Small intestine (tissue), 7 donors: Measurements from ENCODE around the gene ANGPTL1. TPM values are rescaled to one million over a fixed set of nuclear protein-coding genes. Genes with fewer than 3 reads are reported as not detected.
"Not testable (repeated sequence)": the region's sequence is repeated elsewhere in the genome, so short reads cannot be mapped to it uniquely, and the experiment has no call there.

Experiments used
- DNase-seq, 2 donors: peaks; one replicate each; pipeline versions ENCODE4 v3.0.0 to v3.0.0-alpha.2; 2013
- FAIRE-seq: peaks from 2 replicates; lab custom pipeline; 2012; peaks lifted over from hg19 to GRCh38; lab: Jason Lieb, UNC
- H3K27ac ChIP-seq, 3 donors: one replicate each; pipeline ENCODE4 v1.5.1; 2013; ENCODE audit warnings: low read length in 2 of 3, mild to moderate bottlenecking in 2 of 3, control low read depth in 1 of 3, inconsistent platforms in 1 of 3, low read depth in 1 of 3, moderate library complexity in 1 of 3
- H3K27me3 ChIP-seq, 3 donors: one replicate each; pipeline ENCODE4 v1.6.1; 2013; ENCODE audit warnings: low read length in 3 of 3, inconsistent platforms in 1 of 3; ENCODE audit not compliant: control insufficient read depth in 3 of 3, insufficient read depth in 3 of 3
- H3K36me3 ChIP-seq, 3 donors: one replicate each; pipeline ENCODE4 v1.6.1; 2013; ENCODE audit warnings: low read length in 3 of 3, inconsistent platforms in 1 of 3, low read depth in 1 of 3, mild to moderate bottlenecking in 1 of 3, moderate library complexity in 1 of 3; ENCODE audit not compliant: control insufficient read depth in 3 of 3, insufficient read depth in 2 of 3
- H3K4me1 ChIP-seq, 3 donors: one replicate each; pipeline ENCODE4 v1.6.1; 2013; ENCODE audit warnings: low read length in 2 of 3, inconsistent platforms in 1 of 3, low read depth in 1 of 3, mild to moderate bottlenecking in 1 of 3, moderate library complexity in 1 of 3; ENCODE audit not compliant: control insufficient read depth in 3 of 3, insufficient read depth in 2 of 3
- H3K4me3 ChIP-seq, 3 donors: one replicate each; pipeline ENCODE4 v1.5.1; 2013; ENCODE audit warnings: low read length in 3 of 3, control low read depth in 1 of 3, inconsistent platforms in 1 of 3, low read depth in 1 of 3, mild to moderate bottlenecking in 1 of 3, moderate library complexity in 1 of 3
- H3K9me3 ChIP-seq, 2 donors: one replicate each; pipeline ENCODE4 v1.6.1; 2013; ENCODE audit warnings: low read depth in 1 of 2, low read length in 1 of 2; ENCODE audit not compliant: control insufficient read depth in 2 of 2, insufficient read depth in 1 of 2
- WGBS, 3 donors: extraction: QIAGEN DNeasy Blood & Tissue Kit; methylation state at CpG; one replicate each; pipeline ENCODE4 v1.1.7; 2013; 5-methylcytosine and 5-hydroxymethylcytosine counted together
- polyA plus RNA-seq, 4 donors: library from polyadenylated mRNA; stranded (reverse) in 3 of 4; unstranded in 1 of 4; fragments of 200-250 nt in 3 of 4; fragments of 120-200 nt in 1 of 4; gene quantifications; one replicate each; pipeline versions ENCODE4 v1.2.1 to v1.2.3, GENCODE V29; 2013
- donor health status: healthy with polysubstance abuse.
- donor health status: control.
- donor health status: control.
- donor health status: Bipolar disorder and iron deficiency.
- donor health status: healthy.

The ANGPTL1 gene
- polyA plus RNA-seq, 4 donors = 1.3 to 24.4 (median 3.1) TPM

DNA sequence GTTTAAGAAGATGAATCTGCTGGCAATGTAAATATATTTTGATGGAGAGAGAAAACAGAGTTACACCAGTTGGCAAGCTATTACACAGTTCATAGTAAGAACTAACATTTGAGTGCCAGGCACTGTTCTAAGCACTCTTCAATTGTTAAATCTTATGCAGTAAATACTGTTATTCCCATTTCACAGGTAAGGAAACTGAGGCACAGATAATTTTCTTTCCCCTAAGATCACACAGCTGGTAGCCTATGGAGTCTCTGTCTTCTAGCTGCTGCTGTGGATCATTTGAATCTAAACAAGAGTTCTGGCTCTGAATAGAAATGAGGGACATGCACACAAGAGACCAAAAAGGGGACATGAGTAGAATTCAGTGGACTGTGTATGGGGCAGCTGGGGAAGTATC, 8.0 kb downstream of the ANGPTL1 start:
- Histone ChIP-seq H3K27ac (no peak overlapping the region), H3K4me1 (peaks cover 0 to 9% (median 3%) of the 10 kb centered on the region in 3 donors)
- no peak for FAIRE-seq

DNA sequence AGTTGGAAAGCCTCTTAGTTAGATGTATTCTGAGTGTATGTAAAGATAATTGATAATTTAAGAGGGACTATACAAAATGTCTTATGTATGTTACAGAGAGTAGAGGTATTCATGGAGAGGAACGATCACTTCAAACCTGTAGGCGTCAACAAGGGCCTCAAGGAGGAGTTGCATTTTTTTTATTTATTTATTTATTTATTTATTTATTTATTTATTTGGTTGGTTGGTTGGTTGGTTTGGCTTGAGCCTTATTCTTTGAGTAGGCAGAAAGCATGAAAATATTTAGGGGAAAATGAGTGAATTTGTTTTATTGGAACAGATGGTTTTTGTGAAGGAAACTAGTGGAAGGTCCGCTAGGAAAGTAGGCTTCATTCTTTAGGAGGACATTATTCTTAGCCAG, 8.5 kb downstream of the ANGPTL1 start:
- Histone ChIP-seq H3K36me3 (peaks cover 0 to 2% (median 0%) of the 10 kb centered on the region in 3 donors), H3K4me1 (peaks cover 0 to 9% (median 3%) of the 10 kb centered on the region in 3 donors), H3K27ac (no peak overlapping the region), H3K27me3 (no peaks in the 10 kb centered on the region), H3K9me3 (no peaks in the 10 kb centered on the region), H3K4me3 (no peak overlapping the region)
- no peak for FAIRE-seq
- no peak for DNase-seq
- WGBS, 3 donors = 96 to 97% (median 96%) methylated on average over 3 of the region's 3 CpGs

More for the DNA sequence above, 8.0 kb downstream of the ANGPTL1 start:
- Histone ChIP-seq H3K36me3 (peaks cover 0 to 2% (median 0%) of the 10 kb centered on the region in 3 donors), H3K9me3 (no peaks in the 10 kb centered on the region), H3K4me3 (no peak overlapping the region), H3K27me3 (no peaks in the 10 kb centered on the region)
- DNase-seq = no peak

DNA sequence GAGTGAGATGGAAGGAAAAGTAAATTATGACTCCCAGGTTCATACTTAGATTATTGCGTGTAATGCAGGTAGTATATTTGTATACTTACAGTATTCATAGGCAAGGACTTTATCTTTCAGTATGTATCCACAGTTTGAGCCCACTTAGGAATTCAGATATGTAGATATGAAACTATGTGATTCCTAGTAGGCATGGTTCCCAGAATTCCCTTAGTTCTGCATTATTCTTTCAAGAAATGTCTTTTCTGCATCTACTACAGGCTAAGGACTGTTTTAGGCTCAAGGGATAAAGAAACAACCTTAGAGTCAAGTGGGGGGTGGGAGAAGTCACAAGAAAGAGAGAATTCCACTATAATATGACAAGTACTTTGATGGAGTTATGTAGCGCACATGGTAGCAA, 13.8 kb downstream of the ANGPTL1 start:
- Histone ChIP-seq H3K4me1 (no peaks in the 10 kb centered on the region), H3K36me3 (peaks cover 0 to 2% (median 0%) of the 10 kb centered on the region in 3 donors), H3K4me3 (no peak overlapping the region), H3K27me3 (no peaks in the 10 kb centered on the region), H3K27ac (no peak overlapping the region), H3K9me3 (no peaks in the 10 kb centered on the region)
- 94 to 99% (median 97%) methylated on average over 2 of the region's 2 CpGs for WGBS, 3 donors
- DNase-seq = no peak
- FAIRE-seq = no peak

DNA sequence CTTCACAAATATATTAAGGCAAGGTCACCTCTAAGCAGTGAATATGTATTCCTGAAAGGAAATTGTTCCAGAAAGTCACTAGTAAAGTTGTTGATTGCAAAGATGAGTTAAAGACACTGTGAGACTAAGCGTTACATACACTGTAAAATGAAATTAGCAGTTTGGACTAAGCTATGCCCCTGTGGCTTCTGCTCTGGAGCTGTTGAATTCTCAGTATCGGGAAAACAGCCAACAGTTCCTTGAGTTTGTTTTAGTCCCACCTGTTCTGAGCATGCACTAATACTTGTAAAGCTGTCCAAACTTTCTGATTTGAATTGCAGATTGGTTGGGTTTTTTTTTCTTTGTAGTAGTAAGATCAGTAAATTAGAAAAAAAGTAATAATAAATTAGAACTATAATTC, 21.0 kb downstream of the ANGPTL1 start:
- no peak overlapping the region for H3K4me3 ChIP-seq
- peaks cover 0 to 3% (median 0%) of the 10 kb centered on the region in 3 donors for H3K36me3 ChIP-seq
- 82 to 92% (median 91%) methylated on average over 2 of the region's 2 CpGs for WGBS, 3 donors
- DNase-seq (no peak), FAIRE-seq (no peak)
- no peaks in the 10 kb centered on the region for H3K9me3 ChIP-seq
- no peak overlapping the region for H3K27ac ChIP-seq
- H3K27me3 ChIP-seq = no peaks in the 10 kb centered on the region
- H3K4me1 ChIP-seq = no peaks in the 10 kb centered on the region

DNA sequence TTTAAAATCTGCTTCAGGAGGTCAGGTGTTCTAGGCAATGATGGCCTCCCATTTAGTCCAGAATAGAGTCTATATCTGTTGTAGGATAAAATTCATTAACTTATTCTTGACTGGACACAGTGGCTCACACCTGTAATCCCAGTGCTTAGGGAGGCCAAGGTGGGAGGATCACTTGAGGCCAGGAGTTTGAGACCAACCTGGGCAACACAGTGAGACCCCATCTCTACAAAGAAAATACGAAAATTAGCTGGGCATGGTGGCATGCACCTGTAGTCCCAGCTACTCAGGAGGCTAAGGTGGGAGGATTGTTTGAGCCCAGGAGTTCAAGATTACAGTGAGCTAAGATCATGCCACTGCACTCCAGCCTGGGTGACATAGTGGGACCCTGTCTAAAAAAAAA, 23.0 kb downstream of the ANGPTL1 start:
- H3K27ac ChIP-seq, H3K4me3 ChIP-seq, H3K4me1 ChIP-seq, DNase-seq, H3K36me3 ChIP-seq, FAIRE-seq, H3K9me3 ChIP-seq, H3K27me3 ChIP-seq: not testable (repeated sequence)
- 84 to 90% (median 88%) methylated on average over 1 of the region's 1 CpG for WGBS, 3 donors

DNA sequence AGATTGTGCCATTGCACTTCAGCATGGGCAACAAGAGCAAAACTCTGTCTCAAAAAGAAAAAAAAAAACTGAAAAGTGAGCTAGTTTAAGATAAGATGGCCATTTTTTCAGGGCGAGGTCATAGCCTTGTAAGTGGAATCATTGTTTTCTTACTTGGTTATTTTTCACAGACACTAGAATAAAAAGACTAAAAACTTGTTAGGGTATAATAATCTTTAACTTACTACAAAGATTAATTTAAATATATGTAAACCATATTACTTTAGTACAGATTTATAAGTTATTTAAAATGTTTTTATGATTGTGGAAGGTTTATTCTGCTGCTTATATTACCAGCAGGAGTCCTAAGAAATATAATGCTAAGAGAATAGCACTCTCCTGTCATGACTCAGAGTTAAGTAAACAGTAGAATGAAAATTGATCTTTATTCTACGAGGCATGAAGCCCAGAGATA, 23.5 kb downstream of the ANGPTL1 start:
- peak in 1 of 2 donors; percentile 26 for DNase-seq
- no peaks in the 10 kb centered on the region for H3K27me3 ChIP-seq
- no peak overlapping the region for H3K27ac ChIP-seq
- WGBS, 3 donors = 43 to 63% (median 53%) methylated on average over 2 of the region's 2 CpGs
- peaks cover 0 to 3% (median 0%) of the 10 kb centered on the region in 3 donors for H3K36me3 ChIP-seq
- no peaks in the 10 kb centered on the region for H3K9me3 ChIP-seq
- no peak for FAIRE-seq
- no peaks in the 10 kb centered on the region for H3K4me1 ChIP-seq
- H3K4me3 ChIP-seq = no peak overlapping the region

DNA sequence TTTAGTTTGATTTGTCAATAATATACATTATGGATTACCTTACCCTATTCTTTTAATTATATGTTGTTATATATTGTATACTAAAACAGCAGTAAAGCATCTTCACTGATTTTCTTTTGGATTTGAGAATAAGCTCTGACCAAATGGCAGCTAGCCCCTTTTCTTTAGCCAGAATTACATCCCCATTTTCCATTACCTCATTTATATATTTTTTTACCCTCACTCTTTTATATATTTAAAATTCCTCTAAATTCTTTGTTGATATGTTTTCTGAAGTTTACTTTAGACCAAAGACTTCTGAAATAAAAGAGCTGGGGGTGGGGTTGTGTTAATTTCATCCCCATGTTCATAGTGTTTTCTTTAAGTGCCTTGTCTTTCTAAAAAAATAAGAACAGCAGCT, 24.6 kb downstream of the ANGPTL1 start:
- Histone ChIP-seq H3K27ac (no peak overlapping the region), H3K4me3 (no peak overlapping the region), H3K36me3 (peaks cover 0 to 3% (median 0%) of the 10 kb centered on the region in 3 donors), H3K9me3 (no peaks in the 10 kb centered on the region), H3K27me3 (no peaks in the 10 kb centered on the region), H3K4me1 (no peaks in the 10 kb centered on the region)
- no peak for DNase-seq
- FAIRE-seq = no peak

DNA sequence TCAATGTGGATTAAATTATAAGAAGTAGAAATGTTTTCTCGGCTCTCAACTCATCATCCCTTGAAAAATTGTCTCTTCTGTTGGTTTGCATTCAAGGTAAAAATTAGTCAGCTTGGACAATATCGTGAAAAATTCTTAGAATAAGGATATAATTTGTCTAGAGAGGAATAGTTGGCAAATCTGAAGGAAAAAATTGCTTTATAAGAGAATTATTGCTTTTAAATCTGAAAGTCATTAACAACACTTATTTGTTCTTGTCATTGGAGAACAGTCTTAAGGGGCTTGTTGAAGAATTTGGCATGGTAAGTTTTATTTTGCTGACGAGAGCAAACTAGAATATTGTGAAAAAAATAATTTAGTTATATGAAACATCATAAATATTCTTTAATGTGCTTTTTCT, 26.4 kb downstream of the ANGPTL1 start:
- DNase-seq (no peak), FAIRE-seq (no peak)
- 73 to 85% (median 77%) methylated on average over 3 of the region's 3 CpGs for WGBS, 3 donors
- no peaks in the 10 kb centered on the region for H3K4me1 ChIP-seq
- no peaks in the 10 kb centered on the region for H3K9me3 ChIP-seq
- H3K4me3 ChIP-seq = no peak overlapping the region
- H3K36me3 ChIP-seq = peaks cover 0 to 3% (median 0%) of the 10 kb centered on the region in 3 donors
- no peaks in the 10 kb centered on the region for H3K27me3 ChIP-seq
- H3K27ac ChIP-seq = no peak overlapping the region

DNA sequence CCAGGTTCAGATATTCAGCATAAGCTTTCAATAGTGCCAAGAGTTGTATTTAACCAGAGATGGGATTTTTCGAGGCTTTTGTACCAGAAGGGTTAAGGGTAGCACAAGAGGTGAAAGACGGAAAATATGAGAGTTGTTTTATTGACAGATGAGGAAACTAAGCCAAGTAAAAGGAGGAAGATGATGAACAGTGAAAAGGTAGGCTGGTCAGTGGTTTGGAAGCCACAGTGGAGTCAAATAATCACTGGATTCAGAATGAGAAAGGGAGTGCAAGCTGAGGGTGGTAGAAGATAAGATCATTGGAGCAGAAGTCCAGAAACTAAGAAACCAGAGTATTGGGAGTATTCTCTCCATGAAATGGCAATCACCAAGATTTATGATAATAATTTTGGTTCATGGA, 45.7 kb downstream of the ANGPTL1 start:
- Histone ChIP-seq H3K27ac (no peak overlapping the region), H3K9me3 (peaks cover 0 to 3% of the 10 kb centered on the region in 2 donors), H3K4me1 (no peaks in the 10 kb centered on the region), H3K4me3 (no peak overlapping the region), H3K27me3 (no peaks in the 10 kb centered on the region), H3K36me3 (peaks cover 0 to 3% (median 2%) of the 10 kb centered on the region in 3 donors)
- DNase-seq = no peak
- 80 to 97% (median 84%) methylated on average over 2 of the region's 2 CpGs for WGBS, 3 donors
- no peak for FAIRE-seq
